ENCODE results near the gene CCDC102A. TPM values are rescaled to one million over a fixed set of nuclear protein-coding genes. Genes with fewer than 3 reads are reported as not detected.
"Not testable (repeated sequence)": the region's sequence is repeated elsewhere in the genome, so short reads cannot be mapped to it uniquely, and the experiment has no call there.

The CCDC102A gene
- total RNA-seq, 1 donor from 2014 or later: 7.8 TPM

- no peaks in the 10 kb centered on the region for H3K9me3 ChIP-seq (ENCODE audit: control insufficient read depth in 3 of 3, low read length in 3 of 3)
- H3K27ac ChIP-seq (ENCODE audit: low read depth, low read length): no peak overlapping the region
- H3K9ac ChIP-seq (ENCODE audit: low read depth in 1 of 3, low read length in 3 of 3): no peak overlapping the region
- H3K4me1 ChIP-seq (ENCODE audit: control insufficient read depth in 3 of 3, insufficient read depth in 3 of 3, low read length in 3 of 3): peaks cover 0 to 2% (median 2%) of the 10 kb centered on the region in 3 donors
- no peaks in the 10 kb centered on the region for H3K36me3 ChIP-seq (ENCODE audit: control insufficient read depth in 3 of 3, insufficient read depth in 3 of 3, low read length in 3 of 3)
- H3K27me3 ChIP-seq (ENCODE audit: control insufficient read depth in 3 of 3, insufficient read depth in 3 of 3, low read length in 3 of 3): peaks cover 4 to 43% (median 26%) of the 10 kb centered on the region in 3 donors
- no peak overlapping the region for H3K4me3 ChIP-seq (ENCODE audit: low read length in 3 of 3)
These were observed 38.5 kb upstream of the CCDC102A start for GRCh38 chr16:57574646-57575467.

DNA sequence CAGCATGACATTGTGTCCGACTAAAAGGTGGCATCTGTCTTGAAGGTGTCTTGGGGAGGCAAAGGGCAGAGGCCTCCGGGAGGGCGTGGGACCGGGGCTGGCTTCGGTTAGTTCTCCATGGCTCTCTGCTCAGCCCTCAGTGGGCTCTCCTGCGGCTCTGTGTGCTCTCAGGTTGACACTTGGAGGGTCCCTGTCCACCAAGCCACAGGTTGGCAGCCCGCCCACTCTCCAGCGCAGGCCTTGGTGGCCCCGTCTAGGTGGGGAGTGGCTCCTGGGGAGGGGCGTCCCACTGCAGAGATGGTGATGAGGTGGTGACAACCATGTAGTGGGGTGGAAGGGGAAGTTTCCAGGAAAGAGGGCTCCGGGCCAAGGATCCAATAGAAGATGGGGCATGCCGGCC, 37.7 kb upstream of the CCDC102A start:
- H3K4me3 ChIP-seq (ENCODE audit: low read length in 3 of 3): no peak overlapping the region
- no peaks in the 10 kb centered on the region for H3K36me3 ChIP-seq (ENCODE audit: control insufficient read depth in 3 of 3, insufficient read depth in 3 of 3, low read length in 3 of 3)
- H3K4me1 ChIP-seq (ENCODE audit: control insufficient read depth in 3 of 3, insufficient read depth in 3 of 3, low read length in 3 of 3): peaks cover 0 to 2% (median 2%) of the 10 kb centered on the region in 3 donors
- no peak overlapping the region for H3K27ac ChIP-seq (ENCODE audit: low read depth, low read length)
- no peaks in the 10 kb centered on the region for H3K9me3 ChIP-seq (ENCODE audit: control insufficient read depth in 3 of 3, low read length in 3 of 3)
- no peak overlapping the region for H3K9ac ChIP-seq (ENCODE audit: low read depth in 1 of 3, low read length in 3 of 3)
- H3K27me3 ChIP-seq (ENCODE audit: control insufficient read depth in 3 of 3, insufficient read depth in 3 of 3, low read length in 3 of 3): peaks cover 4 to 38% (median 26%) of the 10 kb centered on the region in 3 donors

- H3K4me3 ChIP-seq (ENCODE audit: low read length in 3 of 3): no peak overlapping the region
- no peak overlapping the region for H3K27ac ChIP-seq (ENCODE audit: low read depth, low read length)
- peaks cover 0 to 31% (median 21%) of the 10 kb centered on the region in 3 donors for H3K27me3 ChIP-seq (ENCODE audit: control insufficient read depth in 3 of 3, insufficient read depth in 3 of 3, low read length in 3 of 3)
- H3K4me1 ChIP-seq (ENCODE audit: control insufficient read depth in 3 of 3, insufficient read depth in 3 of 3, low read length in 3 of 3): peaks cover 0 to 2% (median 2%) of the 10 kb centered on the region in 3 donors
- peaks cover 0 to 2% (median 0%) of the 10 kb centered on the region in 3 donors for H3K9me3 ChIP-seq (ENCODE audit: control insufficient read depth in 3 of 3, low read length in 3 of 3)
- no peak overlapping the region for H3K9ac ChIP-seq (ENCODE audit: low read depth in 1 of 3, low read length in 3 of 3)
- no peaks in the 10 kb centered on the region for H3K36me3 ChIP-seq (ENCODE audit: control insufficient read depth in 3 of 3, insufficient read depth in 3 of 3, low read length in 3 of 3)
These were observed 36.8 kb upstream of the CCDC102A start for GRCh38 chr16:57572978-57573728.

DNA sequence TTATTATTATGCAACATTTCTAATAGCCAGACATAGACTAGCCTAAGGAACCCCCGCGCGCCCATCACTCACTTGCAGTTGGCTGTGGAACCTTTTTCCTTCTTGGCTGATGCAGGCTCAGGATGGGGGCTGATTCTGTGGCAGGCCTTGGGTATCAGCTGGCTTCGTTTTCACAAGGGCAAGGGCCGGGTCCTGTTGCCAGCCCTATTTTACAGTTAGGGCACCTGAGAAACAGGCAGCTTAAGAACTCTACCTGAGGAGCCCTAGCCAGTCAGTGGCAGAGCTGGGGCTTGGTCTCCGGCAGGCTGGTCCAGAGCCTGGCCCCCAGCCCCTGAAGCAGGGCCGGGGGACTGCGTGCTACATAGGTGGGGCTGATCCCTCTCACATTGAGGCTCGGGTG, 34.7 kb upstream of the CCDC102A start:
- Histone ChIP-seq H3K4me3 (ENCODE audit: low read length in 3 of 3) (no peak overlapping the region), H3K27ac (ENCODE audit: low read depth, low read length) (no peak overlapping the region), H3K4me1 (ENCODE audit: control insufficient read depth in 3 of 3, insufficient read depth in 3 of 3, low read length in 3 of 3) (no peaks in the 10 kb centered on the region), H3K9me3 (ENCODE audit: control insufficient read depth in 3 of 3, low read length in 3 of 3) (peaks cover 0 to 2% (median 0%) of the 10 kb centered on the region in 3 donors), H3K27me3 (ENCODE audit: control insufficient read depth in 3 of 3, insufficient read depth in 3 of 3, low read length in 3 of 3) (peaks cover 0 to 25% (median 24%) of the 10 kb centered on the region in 3 donors), H3K36me3 (ENCODE audit: control insufficient read depth in 3 of 3, insufficient read depth in 3 of 3, low read length in 3 of 3) (no peaks in the 10 kb centered on the region), H3K9ac (ENCODE audit: low read depth in 1 of 3, low read length in 3 of 3) (no peak overlapping the region)

DNA sequence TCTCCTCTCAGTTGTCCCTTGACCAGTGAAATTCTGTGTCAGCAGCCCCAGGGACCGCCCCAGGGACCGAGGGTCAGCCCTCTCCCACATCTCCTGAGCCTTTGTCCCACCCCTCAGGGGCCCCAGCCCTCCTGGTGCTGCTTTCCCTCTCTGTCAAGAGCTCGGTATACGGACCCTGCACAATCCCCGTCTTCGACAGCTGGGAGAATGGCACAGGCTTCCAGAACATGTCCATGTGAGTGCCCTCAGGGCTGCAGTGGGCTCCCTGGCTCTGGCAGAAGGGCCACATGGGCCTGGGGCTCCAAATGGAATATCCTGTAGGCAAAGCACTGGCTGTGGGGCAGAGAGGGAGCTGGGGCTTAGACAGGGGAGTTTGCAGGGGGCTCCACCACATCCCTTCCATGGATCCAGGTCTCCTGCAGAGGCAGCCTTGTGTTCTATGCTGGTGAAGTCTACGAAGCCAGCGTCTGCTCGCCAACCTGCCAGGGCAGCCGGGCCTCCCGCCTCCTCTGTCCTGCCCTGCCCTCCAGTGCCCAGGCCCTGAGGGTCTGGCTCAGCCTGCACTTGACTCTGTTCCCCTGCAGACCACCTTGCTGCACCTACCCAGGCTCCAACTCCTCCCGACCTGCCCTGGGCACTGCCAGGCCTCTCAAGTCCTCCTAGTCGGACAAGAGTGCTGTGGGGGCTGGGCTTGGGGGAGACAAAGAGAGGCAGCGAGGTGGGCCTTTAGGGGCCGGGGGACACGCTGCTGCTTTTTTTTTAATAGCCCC, 34.1 kb upstream of the CCDC102A start:
- no peak overlapping the region for H3K4me3 ChIP-seq (ENCODE audit: low read length in 3 of 3)
- no peak overlapping the region for H3K9ac ChIP-seq (ENCODE audit: low read depth in 1 of 3, low read length in 3 of 3)
- no peaks in the 10 kb centered on the region for H3K36me3 ChIP-seq (ENCODE audit: control insufficient read depth in 3 of 3, insufficient read depth in 3 of 3, low read length in 3 of 3)
- no peak overlapping the region for H3K27ac ChIP-seq (ENCODE audit: low read depth, low read length)
- peaks cover 0 to 28% (median 26%) of the 10 kb centered on the region in 3 donors for H3K27me3 ChIP-seq (ENCODE audit: control insufficient read depth in 3 of 3, insufficient read depth in 3 of 3, low read length in 3 of 3)
- H3K4me1 ChIP-seq (ENCODE audit: control insufficient read depth in 3 of 3, insufficient read depth in 3 of 3, low read length in 3 of 3): no peaks in the 10 kb centered on the region
- H3K9me3 ChIP-seq (ENCODE audit: control insufficient read depth in 3 of 3, low read length in 3 of 3): peaks cover 0 to 2% (median 0%) of the 10 kb centered on the region in 3 donors

GRCh38 chr16:57569306-57569946, 33.1 kb upstream of the CCDC102A start:
- Histone ChIP-seq H3K27me3 (ENCODE audit: control insufficient read depth in 3 of 3, insufficient read depth in 3 of 3, low read length in 3 of 3) (peaks cover 0 to 35% (median 20%) of the 10 kb centered on the region in 3 donors), H3K36me3 (ENCODE audit: control insufficient read depth in 3 of 3, insufficient read depth in 3 of 3, low read length in 3 of 3) (no peaks in the 10 kb centered on the region), H3K4me3 (ENCODE audit: low read length in 3 of 3) (no peak overlapping the region), H3K9me3 (ENCODE audit: control insufficient read depth in 3 of 3, low read length in 3 of 3) (peaks cover 0 to 2% (median 0%) of the 10 kb centered on the region in 3 donors), H3K9ac (ENCODE audit: low read depth in 1 of 3, low read length in 3 of 3) (no peak overlapping the region), H3K4me1 (ENCODE audit: control insufficient read depth in 3 of 3, insufficient read depth in 3 of 3, low read length in 3 of 3) (no peaks in the 10 kb centered on the region), H3K27ac (ENCODE audit: low read depth, low read length) (no peak overlapping the region)

- not testable (repeated sequence) for H3K4me3 ChIP-seq (ENCODE audit: low read length in 3 of 3); H3K36me3 ChIP-seq (ENCODE audit: control insufficient read depth in 3 of 3, insufficient read depth in 3 of 3, low read length in 3 of 3); H3K9ac ChIP-seq (ENCODE audit: low read depth in 1 of 3, low read length in 3 of 3); H3K27ac ChIP-seq (ENCODE audit: low read depth, low read length); H3K4me1 ChIP-seq (ENCODE audit: control insufficient read depth in 3 of 3, insufficient read depth in 3 of 3, low read length in 3 of 3); H3K9me3 ChIP-seq (ENCODE audit: control insufficient read depth in 3 of 3, low read length in 3 of 3)
- H3K27me3 ChIP-seq (ENCODE audit: control insufficient read depth in 3 of 3, insufficient read depth in 3 of 3, low read length in 3 of 3): peaks cover 0 to 35% (median 22%) of the 10 kb centered on the region in 3 donors
These were observed 32.4 kb upstream of the CCDC102A start for GRCh38 chr16:57568772-57569171.

DNA sequence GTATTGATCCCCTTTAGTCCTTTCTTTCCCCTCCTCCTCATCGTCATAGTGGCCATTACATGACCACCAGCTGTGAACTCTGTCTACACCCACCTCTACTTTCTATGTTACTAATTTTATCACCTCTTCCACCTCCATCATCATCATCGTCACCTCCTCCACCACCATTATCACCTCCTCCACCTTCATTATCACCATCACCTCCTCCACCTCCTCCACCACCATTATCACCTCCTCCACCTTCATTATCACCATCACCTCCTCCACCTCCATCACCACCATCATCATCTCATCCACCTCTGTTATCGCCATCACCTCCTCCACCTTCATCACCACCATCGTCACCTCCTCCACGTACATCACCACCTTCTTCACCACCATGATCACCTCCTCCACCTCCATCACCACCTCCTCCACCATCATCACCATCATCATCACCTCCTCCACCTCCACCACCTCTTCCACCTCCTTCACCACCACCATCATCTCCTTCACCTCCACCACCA, 31.9 kb upstream of the CCDC102A start:
- H3K9me3 ChIP-seq (ENCODE audit: control insufficient read depth in 3 of 3, low read length in 3 of 3): peaks cover 0 to 2% (median 0%) of the 10 kb centered on the region in 3 donors
- no peaks in the 10 kb centered on the region for H3K36me3 ChIP-seq (ENCODE audit: control insufficient read depth in 3 of 3, insufficient read depth in 3 of 3, low read length in 3 of 3)
- H3K27me3 ChIP-seq (ENCODE audit: control insufficient read depth in 3 of 3, insufficient read depth in 3 of 3, low read length in 3 of 3): peaks cover 0 to 36% (median 27%) of the 10 kb centered on the region in 3 donors
- no peak overlapping the region for H3K27ac ChIP-seq (ENCODE audit: low read depth, low read length)
- no peak overlapping the region for H3K9ac ChIP-seq (ENCODE audit: low read depth in 1 of 3, low read length in 3 of 3)
- no peak overlapping the region for H3K4me3 ChIP-seq (ENCODE audit: low read length in 3 of 3)
- no peaks in the 10 kb centered on the region for H3K4me1 ChIP-seq (ENCODE audit: control insufficient read depth in 3 of 3, insufficient read depth in 3 of 3, low read length in 3 of 3)

DNA sequence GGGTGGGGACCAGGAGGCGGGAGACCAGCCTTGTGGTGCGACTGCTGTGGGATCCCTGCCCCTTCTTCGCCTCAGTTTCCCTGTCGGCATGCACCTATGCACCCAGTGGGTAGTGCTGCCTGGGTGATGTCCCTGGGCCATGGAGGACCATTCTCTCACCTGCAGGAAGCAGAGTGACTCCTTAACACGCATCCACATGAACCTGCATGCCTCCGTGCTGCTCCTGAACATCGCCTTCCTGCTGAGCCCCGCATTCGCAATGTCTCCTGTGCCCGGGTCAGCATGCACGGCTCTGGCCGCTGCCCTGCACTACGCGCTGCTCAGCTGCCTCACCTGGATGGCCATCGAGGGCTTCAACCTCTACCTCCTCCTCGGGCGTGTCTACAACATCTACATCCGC, 31.3 kb upstream of the CCDC102A start:
- H3K4me1 ChIP-seq (ENCODE audit: control insufficient read depth in 3 of 3, insufficient read depth in 3 of 3, low read length in 3 of 3): no peaks in the 10 kb centered on the region
- peaks cover 0 to 2% (median 0%) of the 10 kb centered on the region in 3 donors for H3K9me3 ChIP-seq (ENCODE audit: control insufficient read depth in 3 of 3, low read length in 3 of 3)
- H3K4me3 ChIP-seq (ENCODE audit: low read length in 3 of 3): no peak overlapping the region
- peaks cover 0 to 38% (median 27%) of the 10 kb centered on the region in 3 donors for H3K27me3 ChIP-seq (ENCODE audit: control insufficient read depth in 3 of 3, insufficient read depth in 3 of 3, low read length in 3 of 3)
- H3K36me3 ChIP-seq (ENCODE audit: control insufficient read depth in 3 of 3, insufficient read depth in 3 of 3, low read length in 3 of 3): no peaks in the 10 kb centered on the region
- H3K27ac ChIP-seq (ENCODE audit: low read depth, low read length): no peak overlapping the region
- H3K9ac ChIP-seq (ENCODE audit: low read depth in 1 of 3, low read length in 3 of 3): no peak overlapping the region

All from skeletal muscle tissue (tissue), 4 donors.